Keratinocyte (primary cell): ENCODE data around the gene AVPR1A. TPM values are rescaled to one million over a fixed set of nuclear protein-coding genes. Genes with fewer than 3 reads are reported as not detected.
A peak's percentile ranks its signal among the peaks of the same experiment; 100 is the strongest.

Experiments
- DNase-seq: peaks from one replicate; pipeline ENCODE4 v3.0.0-alpha.2; 2011; ENCODE audit warnings: low read depth, missing footprints, low spot score
- FAIRE-seq: peaks from 2 replicates; lab custom pipeline; 2011; peaks lifted over from hg19 to GRCh38; lab: Jason Lieb, UNC
- H2AFZ ChIP-seq: 2 replicates; pipeline ENCODE4 v1.6.0; 2012; ENCODE audit warnings: low read length, control low read depth, inconsistent platforms; ENCODE audit not compliant: control insufficient read depth
- H3K27ac ChIP-seq: 2 replicates; pipeline ENCODE4 v1.5.1; 2011; ENCODE audit warnings: low read length; ENCODE audit not compliant: control insufficient read depth, insufficient read depth
- H3K27me3 ChIP-seq: 3 replicates; pipeline ENCODE4 v1.6.0; 2011; ENCODE audit warnings: low read length; ENCODE audit not compliant: control insufficient read depth, insufficient read depth; ENCODE audit errors: extremely low read depth
- H3K36me3 ChIP-seq, 2 experiments: 2 replicates in 1 of 2; 3 replicates in 1 of 2; pipeline ENCODE4 v1.5.1; 2011; ENCODE audit warnings: low read length in 2 of 2, mild to moderate bottlenecking in 1 of 2; ENCODE audit not compliant: control insufficient read depth in 2 of 2, insufficient read depth in 2 of 2; ENCODE audit errors: extremely low read depth in 1 of 2
- H3K4me1 ChIP-seq: 3 replicates; pipeline ENCODE4 v1.5.1; 2011; ENCODE audit warnings: low read length; ENCODE audit not compliant: control insufficient read depth, insufficient read depth; ENCODE audit errors: extremely low read depth
- H3K4me2 ChIP-seq: 3 replicates; pipeline ENCODE4 v1.6.0; 2011; ENCODE audit warnings: low read depth, low read length; ENCODE audit not compliant: control insufficient read depth, insufficient read depth; ENCODE audit errors: extremely low read depth
- H3K4me3 ChIP-seq, 3 experiments: fragments of 200-600 bp in 1 of 3; sonication (generic) in 1 of 3; 2 replicates in 2 of 3; 3 replicates in 1 of 3; pipeline ENCODE4 v1.5.1; 2011 to 2016; ENCODE audit warnings: low read length in 3 of 3, mild to moderate bottlenecking in 3 of 3, control low read depth in 2 of 3, inconsistent platforms in 1 of 3, low read depth in 1 of 3, mixed read lengths in 1 of 3, mixed run types in 1 of 3, moderate library complexity in 1 of 3; ENCODE audit not compliant: control insufficient read depth in 2 of 3, insufficient read depth in 2 of 3; ENCODE audit errors: extremely low read depth in 1 of 3
- H3K79me2 ChIP-seq: 2 replicates; pipeline ENCODE4 v1.6.0; 2012; ENCODE audit warnings: low read length; ENCODE audit not compliant: control insufficient read depth, insufficient read depth
- H3K9ac ChIP-seq: 3 replicates; pipeline ENCODE4 v1.6.0; 2011; ENCODE audit warnings: low read length; ENCODE audit not compliant: control insufficient read depth, insufficient read depth; ENCODE audit errors: extremely low read depth
- H3K9me1 ChIP-seq: 3 replicates; pipeline ENCODE4 v1.6.0; 2011; ENCODE audit warnings: low read length; ENCODE audit not compliant: control insufficient read depth, insufficient read depth; ENCODE audit errors: extremely low read depth
- H3K9me3 ChIP-seq: 2 replicates; pipeline ENCODE4 v1.5.1; 2012; ENCODE audit warnings: low read depth, low read length; ENCODE audit not compliant: control insufficient read depth
- H4K20me1 ChIP-seq: 3 replicates; pipeline ENCODE4 v1.6.0; 2011; ENCODE audit warnings: low read length; ENCODE audit not compliant: control insufficient read depth, insufficient read depth; ENCODE audit errors: extremely low read depth
- EZH2 ChIP-seq: IDR thresholded peaks from one replicate; pipeline ENCODE4 v1.6.1; 2012; ENCODE audit warnings: inconsistent platforms, mild to moderate bottlenecking, low read length, moderate library complexity
- dilution Hi-C: fragments of 300-500 bp; cut with MboI; formaldehyde crosslinking; loops from one replicate; pipeline ENCODE4 v1.7.0; 2020; ENCODE audit warnings: low sequenced_read_pairs; ENCODE audit not compliant: extremely low pct_ligation_motif_present
- polyA plus RNA-seq, 5 experiments: library from polyadenylated mRNA; depleted of rRNA in 3 of 5; stranded (reverse) in 3 of 5; stranded (forward) in 1 of 5; unstranded in 1 of 5; fragments of >200 nt; gene quantifications; 1 replicate in 1 of 5; 2 replicates in 3 of 5; 3 replicates in 1 of 5; pipeline versions ENCODE4 v1.2.1 to v1.2.3, GENCODE V29; 2011 to 2012; ENCODE audit warnings: missing spikeins in 2 of 5, low read depth in 1 of 5, low replicate concordance in 1 of 5
- TF ChIP-seq, protein P1 (sequence below), 3 experiments: IDR thresholded peaks in 1 of 3; conservative IDR thresholded peaks in 1 of 3; optimal IDR thresholded peaks in 1 of 3; 2 replicates in 2 of 3; 3 replicates in 1 of 3; pipeline versions ENCODE3 to v1.5.1; 2011; ENCODE audit warnings: low read length in 3 of 3, mild to moderate bottlenecking in 3 of 3, moderate library complexity in 2 of 3, control low read depth in 1 of 3, inconsistent platforms in 1 of 3; ENCODE audit not compliant: insufficient read depth in 2 of 3; ENCODE audit errors: extremely low read depth in 1 of 3

AVPR1A gene
- polyA plus RNA-seq, 1 donor (not counting 4 experiments of a cell fraction or from before 2014, with no cell fraction given): not detected

GRCh38 chr12:63101920-63102319 lies 49.1 kb downstream of the AVPR1A start:
- no peaks in the 10 kb centered on the region for H3K9me1 ChIP-seq
- no peak for TF ChIP-seq EZH2
- TF ChIP-seq, protein P1, sequence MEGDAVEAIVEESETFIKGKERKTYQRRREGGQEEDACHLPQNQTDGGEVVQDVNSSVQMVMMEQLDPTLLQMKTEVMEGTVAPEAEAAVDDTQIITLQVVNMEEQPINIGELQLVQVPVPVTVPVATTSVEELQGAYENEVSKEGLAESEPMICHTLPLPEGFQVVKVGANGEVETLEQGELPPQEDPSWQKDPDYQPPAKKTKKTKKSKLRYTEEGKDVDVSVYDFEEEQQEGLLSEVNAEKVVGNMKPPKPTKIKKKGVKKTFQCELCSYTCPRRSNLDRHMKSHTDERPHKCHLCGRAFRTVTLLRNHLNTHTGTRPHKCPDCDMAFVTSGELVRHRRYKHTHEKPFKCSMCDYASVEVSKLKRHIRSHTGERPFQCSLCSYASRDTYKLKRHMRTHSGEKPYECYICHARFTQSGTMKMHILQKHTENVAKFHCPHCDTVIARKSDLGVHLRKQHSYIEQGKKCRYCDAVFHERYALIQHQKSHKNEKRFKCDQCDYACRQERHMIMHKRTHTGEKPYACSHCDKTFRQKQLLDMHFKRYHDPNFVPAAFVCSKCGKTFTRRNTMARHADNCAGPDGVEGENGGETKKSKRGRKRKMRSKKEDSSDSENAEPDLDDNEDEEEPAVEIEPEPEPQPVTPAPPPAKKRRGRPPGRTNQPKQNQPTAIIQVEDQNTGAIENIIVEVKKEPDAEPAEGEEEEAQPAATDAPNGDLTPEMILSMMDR (optimal IDR thresholded peaks at IDR 0.05 in 1 of 3, IDR thresholded peaks at IDR 0.05 in 1 of 3, conservative IDR thresholded peaks at IDR 0.05 in 1 of 3; ENCODE audit: extremely low read depth in 1 of 3, insufficient read depth in 2 of 3, low read length in 3 of 3): no peak
- H2AFZ ChIP-seq: no peak overlapping the region
- H3K79me2 ChIP-seq: no peaks in the 10 kb centered on the region
- no peaks in the 10 kb centered on the region for H3K9me3 ChIP-seq
- H3K36me3 ChIP-seq: no peaks in the 10 kb centered on the region
- no peak overlapping the region for H3K4me3 ChIP-seq
- no peaks in the 10 kb centered on the region for H4K20me1 ChIP-seq
- H3K27ac ChIP-seq: no peak overlapping the region
- no peaks in the 10 kb centered on the region for H3K4me1 ChIP-seq
- H3K9ac ChIP-seq: no peak overlapping the region
- no peak for DNase-seq
- dilution Hi-C loops: no loop called here
- H3K27me3 ChIP-seq: no peaks in the 10 kb centered on the region
- no peak overlapping the region for H3K4me2 ChIP-seq
- no peak for FAIRE-seq

DNA sequence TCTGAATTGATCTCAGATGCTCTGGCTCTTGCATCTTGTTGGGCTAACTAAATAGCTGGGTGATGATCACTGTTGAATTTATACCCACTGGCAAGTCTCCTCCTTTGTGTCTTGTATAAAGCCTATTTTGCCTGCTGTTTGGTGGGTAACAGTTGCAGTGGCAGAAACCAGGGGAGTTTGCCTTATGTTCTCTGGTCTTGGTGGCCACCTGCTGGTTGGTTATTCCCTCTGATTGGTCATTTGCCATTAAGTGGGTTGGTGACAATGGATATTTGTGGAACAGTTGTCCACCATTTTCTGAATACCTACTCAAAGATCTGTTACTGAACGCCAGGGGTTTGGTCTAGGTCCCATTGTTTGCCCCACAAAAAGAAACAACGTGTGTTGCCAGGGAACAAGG lies 52.1 kb downstream of the AVPR1A start:
- Histone ChIP-seq H3K4me2 (no peak overlapping the region), H2AFZ (no peak overlapping the region), H3K9ac (no peak overlapping the region), H3K36me3 (no peaks in the 10 kb centered on the region), H3K9me3 (no peaks in the 10 kb centered on the region), H3K27ac (no peak overlapping the region), H3K4me1 (no peaks in the 10 kb centered on the region), H3K79me2 (no peaks in the 10 kb centered on the region), H4K20me1 (no peaks in the 10 kb centered on the region), H3K27me3 (no peaks in the 10 kb centered on the region), H3K9me1 (no peaks in the 10 kb centered on the region), H3K4me3 (no peak overlapping the region)
- no peak for DNase-seq
- dilution Hi-C loops: no loop called here
- TF ChIP-seq, protein P1 (optimal IDR thresholded peaks at IDR 0.05 in 1 of 3, IDR thresholded peaks at IDR 0.05 in 1 of 3, conservative IDR thresholded peaks at IDR 0.05 in 1 of 3; ENCODE audit: extremely low read depth in 1 of 3, insufficient read depth in 2 of 3, low read length in 3 of 3): peak in 1 of 3 experiments; percentile 8
- TF ChIP-seq EZH2: no peak
- no peak for FAIRE-seq
